Activated CD8-positive, alpha-beta memory T cell treated with anti-CD3 and anti-CD28 coated beads, Interleukin-2, amount 50 U/mL, for 24 hours (primary cell): Measurements from ENCODE around the gene NDUFA7.
"Not testable (repeated sequence)": the region's sequence is repeated elsewhere in the genome, so short reads cannot be mapped to it uniquely, and the experiment has no call there.

Source experiments
- DNase-seq: peaks from one replicate; pipeline ENCODE4 v3.0.0-alpha.2; 2020; ENCODE audit errors: extremely low read depth

NDUFA7 gene

DNA sequence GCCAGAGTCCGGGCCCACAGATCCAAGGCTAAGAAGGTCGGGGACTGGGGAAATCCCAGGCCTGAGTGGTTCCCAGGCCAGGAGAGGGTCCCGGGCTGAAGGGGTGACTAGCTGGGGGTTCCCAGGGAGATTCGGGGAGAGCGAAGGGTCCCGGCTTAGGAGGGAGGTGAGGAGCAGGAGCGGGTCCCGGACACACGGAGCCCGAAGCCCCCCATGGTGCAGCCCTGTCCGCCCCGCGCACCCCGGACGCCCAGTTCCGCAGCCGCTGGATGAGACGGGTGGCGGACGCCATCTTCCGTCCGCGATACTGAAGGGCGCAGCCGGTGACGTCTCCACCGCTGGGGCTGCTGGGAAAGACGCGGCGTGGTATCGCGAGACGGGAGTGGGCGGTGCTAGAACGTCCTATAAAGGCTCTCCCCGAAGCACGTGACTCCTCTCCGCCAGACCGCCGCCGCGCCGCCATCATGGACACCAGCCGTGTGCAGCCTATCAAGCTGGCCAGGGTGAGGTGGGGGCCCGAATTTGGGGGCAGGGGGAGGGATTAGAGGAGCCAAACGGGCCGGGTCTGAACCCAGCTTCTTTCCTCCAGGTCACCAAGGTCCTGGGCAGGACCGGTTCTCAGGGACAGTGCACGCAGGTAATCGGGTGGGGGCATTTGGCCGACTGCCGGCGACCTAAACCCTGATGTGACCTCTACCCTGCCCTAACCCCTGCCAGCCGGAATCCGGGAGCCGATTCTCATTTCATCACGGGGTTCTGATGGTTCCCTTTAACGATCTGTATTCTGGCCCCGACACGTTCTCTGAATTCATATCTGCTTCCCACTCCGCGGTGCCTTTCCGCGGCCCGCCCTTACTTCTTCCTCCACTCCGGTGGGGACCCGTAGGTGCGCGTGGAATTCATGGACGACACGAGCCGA is at the start of gene NDUFA7, which contains the start of gene RPS28:
Gene NDUFA7 (minus strand): TSS at position 309 of the 919 bp plus-strand sequence. CDS start 17 bp downstream, at position 292.
Gene RPS28 (plus strand): TSS at position 430 of the 919 bp plus-strand sequence. CDS start 35 bp downstream, at position 465.
- peak; percentile 87 for DNase-seq

DNA sequence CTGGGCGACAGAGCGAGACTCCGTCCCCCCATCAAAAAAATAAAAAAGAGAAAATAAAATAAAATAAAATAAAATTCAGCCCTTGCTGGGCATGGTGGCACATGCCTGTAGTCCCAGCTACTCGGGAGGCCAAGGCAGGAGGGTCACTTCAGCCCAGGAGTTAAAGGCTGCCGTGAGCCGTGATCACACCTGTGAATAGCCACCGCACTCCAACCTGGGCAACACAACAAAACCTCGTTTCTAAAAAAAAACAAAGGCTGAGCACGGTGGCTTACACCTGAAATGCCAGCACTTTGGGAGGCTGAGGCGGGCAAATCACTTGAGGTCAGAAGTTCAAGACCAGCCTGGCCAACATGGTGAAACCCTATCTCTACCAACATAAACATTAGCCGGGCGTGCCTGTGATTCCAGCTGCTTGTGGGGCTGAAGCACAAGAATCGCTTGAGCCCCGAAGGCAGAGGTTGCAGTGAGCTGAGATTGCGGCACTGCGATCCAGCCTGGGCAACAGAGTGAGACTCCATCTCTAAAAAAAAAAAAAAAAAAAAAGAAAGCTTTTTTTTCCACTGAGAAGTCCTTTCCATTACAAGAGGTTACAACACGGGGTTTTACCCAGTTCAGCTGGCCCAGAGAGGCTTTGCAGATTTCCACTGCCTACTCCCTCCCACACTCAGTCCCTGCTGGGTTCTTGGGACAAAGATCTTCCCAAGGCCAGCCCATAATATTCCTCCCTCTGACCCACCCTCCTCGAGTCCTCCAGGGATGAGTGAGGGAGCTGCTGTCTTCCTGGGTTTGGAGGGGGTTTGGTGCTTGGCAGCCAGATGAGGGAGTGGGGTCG is 49.2 kb upstream of the NDUFA7 start:
- no peak for DNase-seq

DNA sequence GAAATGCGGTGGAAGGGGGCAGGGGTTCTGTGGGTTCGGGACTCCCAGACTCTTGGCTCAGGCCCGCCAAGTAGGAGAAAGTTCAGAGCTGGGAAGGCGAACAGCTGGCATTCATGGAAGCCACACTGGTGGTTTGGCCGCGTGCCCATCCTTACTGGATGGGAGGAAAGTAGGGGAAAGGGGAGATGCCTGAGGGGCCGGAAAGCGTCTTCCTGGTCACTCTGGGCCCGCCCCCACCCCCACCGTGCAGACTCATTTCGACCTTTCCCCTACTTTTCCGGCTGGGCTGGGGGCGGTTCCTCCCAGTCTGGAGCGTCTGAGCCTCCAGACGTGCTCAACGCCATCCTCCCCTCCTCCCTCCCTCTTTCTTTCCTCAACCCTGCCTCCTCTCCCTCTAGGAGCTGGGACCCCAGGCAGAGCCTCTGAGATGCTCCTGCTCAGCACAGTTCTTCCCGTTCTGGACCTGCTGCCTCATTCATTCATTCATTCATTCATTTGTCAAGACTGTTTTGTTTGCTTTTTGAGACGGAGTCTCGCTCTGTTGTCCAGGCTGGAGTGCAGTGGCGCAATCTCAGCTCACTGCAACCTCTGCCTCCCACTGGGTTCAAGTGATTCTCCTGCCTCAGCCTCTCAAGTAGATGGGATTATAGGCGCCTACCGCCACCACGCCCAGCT is 46.3 kb upstream of the NDUFA7 start:
- no peak for DNase-seq

DNA sequence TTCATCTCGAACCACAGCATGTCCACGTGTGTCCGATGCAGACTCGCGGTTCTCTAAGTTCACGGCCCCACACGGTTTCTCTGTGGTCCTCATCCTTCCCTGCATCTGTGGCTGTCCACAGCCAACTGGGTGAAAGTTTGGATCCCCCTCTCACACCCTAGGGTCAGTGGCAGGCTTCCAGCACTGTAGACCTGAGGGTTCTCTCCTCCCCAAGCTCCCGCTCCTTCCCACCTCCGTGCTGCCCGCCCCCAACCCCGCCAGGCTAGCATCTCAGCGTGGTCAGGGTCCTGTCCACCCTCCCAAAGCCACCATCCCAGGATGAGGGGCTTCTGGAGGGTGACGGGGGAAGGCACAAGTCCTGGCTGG is 45.8 kb upstream of the NDUFA7 start:
- no peak for DNase-seq

DNA sequence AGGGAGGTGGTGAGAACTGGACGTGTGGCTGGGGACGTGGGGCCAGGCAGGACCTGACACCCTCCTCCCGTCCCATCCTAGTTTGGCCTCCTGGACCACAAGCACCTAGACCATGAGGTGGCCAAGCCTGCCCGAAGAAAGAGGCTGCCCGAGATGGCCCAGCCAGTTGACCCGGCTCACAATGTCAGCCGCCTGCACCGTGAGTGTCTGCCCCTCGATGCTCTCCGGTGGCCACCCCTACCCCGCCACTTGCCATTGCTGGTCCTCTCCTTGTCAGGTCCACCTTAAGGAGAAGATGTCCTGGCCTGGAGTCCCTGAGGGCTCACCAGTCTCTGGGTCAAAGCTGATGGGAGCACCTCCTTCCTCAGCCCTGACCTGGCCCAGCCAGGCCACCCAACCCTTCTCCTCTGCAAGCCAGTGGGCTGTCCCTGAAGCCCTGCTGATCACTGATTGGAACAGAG is 45.0 kb upstream of the NDUFA7 start:
- no peak for DNase-seq

DNA sequence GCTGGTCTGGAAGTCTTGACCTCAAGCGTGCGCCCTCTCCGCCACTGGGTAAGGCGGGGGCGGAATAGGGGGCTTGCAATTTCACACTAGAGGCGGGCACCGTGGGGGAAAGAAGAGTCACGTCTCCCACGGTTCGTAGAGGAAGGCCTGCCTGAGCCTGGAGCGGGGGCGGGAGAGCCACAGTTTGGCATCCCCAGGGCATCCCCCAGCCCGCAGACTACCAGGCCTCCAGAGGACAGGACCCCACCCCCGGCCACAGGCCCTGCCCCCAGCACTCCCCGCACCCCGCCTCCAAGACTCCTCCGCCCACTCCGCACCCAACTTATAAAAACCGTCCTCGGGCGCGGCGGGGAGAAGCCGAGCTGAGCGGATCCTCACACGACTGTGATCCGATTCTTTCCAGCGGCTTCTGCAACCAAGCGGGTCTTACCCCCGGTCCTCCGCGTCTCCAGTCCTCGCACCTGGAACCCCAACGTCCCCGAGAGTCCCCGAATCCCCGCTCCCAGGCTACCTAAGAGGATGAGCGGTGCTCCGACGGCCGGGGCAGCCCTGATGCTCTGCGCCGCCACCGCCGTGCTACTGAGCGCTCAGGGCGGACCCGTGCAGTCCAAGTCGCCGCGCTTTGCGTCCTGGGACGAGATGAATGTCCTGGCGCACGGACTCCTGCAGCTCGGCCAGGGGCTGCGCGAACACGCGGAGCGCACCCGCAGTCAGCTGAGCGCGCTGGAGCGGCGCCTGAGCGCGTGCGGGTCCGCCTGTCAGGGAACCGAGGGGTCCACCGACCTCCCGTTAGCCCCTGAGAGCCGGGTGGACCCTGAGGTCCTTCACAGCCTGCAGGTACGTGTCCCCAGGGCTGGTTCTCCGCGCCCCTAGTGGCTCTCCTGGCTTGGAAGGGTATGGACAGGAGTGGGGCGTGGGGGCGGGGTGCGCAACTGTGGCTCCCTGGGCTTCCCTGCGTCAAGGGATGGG is 42.9 kb upstream of the NDUFA7 start, which contains the start of gene ANGPTL4:
Gene ANGPTL4 (plus strand): TSS at position 353 of the 969 bp plus-strand sequence. CDS start 167 bp downstream, at position 520.
- DNase-seq, result no peak

DNA sequence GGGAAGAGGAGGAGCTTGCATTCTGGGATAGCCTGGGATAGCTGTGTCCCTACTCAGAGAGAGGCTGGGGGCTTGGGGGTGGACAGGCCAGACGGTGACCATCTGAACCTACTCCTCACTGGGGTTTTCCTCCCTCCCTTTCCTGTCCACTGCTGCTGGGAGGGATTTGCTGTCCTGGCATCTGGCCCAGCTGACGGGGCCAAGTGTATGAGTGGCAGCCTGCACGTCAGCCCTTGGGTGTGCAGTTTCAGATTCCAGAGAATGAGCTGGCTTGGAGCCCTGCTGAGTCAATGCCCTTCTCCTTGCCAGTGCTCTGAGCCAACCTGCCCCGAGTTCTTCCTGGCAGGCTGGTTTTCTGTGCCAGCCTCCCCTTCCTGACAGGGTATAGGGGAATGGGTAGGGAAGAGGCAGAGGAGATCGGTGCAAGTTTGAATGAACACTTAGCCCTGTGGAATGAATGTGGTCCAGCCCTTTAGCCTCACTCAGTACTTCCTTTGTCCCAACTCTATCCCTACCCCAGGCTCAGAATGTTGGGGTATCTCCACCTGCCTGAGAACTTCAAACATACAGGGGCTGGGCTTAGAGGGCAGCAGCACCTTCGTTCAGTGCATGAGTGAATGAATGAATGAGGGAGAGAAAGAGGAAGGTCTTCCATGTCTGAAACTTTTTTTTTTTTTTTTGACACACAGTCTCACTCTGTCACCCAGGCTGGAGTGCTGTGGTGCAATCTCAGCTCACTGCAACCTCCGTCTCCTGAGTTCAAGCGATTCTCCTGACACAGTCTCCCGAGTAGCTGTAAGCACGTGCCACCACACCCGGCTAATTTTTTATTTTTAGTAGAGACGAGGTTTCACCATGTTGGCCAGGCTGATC is 41.0 kb upstream of the NDUFA7 start:
- no peak for DNase-seq

DNA sequence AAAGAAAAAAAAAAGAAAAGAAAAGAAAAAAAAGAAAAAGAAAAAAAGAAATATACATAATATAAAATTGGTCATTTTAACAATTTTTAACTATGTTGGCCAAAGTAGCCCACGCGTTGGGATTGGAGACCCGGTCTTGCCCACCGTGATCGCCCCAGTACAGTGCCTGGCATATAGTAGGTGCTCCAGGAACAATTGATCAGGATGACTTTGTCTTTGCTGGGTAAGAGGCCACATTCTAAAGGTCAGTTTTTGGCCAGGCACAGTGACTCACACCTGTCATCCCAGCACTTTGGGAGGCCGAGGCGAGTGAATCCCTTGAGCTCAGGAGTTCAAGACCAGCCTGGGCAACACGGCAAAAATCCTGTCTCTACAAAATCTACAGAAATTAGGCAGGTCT is 39.0 kb upstream of the NDUFA7 start:
- no peak for DNase-seq

DNA sequence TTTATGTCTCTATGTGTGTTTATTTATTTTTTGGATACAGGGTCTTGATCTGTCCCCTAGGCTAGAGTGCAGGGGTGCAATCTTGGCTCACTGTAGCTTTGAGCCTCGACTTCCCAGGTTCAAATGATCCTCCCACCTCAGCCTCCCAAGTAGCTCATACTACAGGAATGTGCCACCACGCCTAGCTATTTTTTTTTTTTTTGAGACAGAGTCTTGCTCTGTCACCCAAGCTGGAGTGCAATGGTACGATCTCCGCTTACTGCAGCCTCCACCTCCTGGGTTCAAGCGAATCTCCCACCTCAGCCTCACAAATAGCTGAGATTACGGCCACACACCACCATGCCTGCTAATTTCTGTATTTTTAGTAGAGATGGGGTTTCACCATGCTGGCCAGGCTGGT is 37.8 kb upstream of the NDUFA7 start:
- DNase-seq, result no peak

DNA sequence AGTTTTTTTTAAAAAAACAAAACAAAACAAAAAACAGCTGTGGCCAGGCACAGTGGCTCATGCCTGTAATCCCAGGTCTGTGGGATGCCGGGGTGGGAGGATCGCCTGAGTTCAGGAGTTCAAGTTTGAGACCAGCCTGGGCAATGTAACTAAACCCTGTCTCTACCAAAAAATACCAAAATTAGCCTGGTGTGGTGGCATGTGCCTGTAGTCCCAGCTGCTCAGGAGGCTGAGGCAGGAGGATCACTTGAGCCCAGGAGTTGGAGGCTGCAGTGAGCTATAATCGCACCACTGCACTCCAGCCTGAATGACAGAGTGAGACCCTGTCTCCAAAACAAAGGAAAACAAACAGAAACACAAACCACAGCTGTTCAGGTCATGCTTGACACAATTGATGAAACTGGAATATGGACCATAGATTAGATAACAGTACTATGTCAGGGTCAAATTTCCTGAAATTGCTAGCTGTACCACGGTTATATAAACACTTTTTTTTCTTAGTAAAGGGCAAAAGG is 35.9 kb upstream of the NDUFA7 start:
- DNase-seq, result no peak

DNA sequence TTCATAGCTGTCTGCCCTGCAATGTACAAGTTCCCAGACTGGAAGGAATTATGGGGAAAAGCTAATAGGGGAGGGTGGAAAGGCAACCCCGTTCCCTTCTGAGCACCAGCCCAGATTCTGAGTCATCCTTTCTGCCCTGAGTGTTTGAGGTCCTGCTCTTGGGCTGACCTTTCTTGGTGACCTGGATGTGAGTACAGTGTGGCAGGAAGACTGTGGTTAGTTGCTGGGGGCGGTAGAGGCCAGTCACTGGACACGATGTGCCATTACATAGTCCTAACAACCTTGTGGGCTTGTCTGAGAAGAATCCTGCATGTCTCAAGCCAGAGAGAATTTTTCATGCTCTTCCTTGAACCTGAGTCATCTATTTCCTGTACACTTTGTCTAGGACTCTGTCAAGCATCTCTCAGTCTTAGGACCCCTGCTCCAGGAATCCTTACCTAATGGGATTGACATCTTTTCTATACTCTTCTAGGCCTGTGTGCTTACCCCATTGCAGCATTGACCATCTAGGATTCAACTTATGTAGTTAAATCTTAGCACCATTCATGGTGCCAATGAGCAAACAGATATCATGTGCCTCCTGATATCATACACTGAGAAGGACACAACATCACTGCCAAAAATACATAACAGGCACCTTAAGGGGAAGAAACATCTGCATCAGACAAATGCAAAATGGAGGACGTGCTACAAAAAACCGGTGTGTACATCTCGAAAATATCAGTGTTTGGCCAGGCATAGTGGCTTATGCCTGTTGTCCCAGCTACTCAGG is 34.6 kb upstream of the NDUFA7 start:
- no peak for DNase-seq

DNA sequence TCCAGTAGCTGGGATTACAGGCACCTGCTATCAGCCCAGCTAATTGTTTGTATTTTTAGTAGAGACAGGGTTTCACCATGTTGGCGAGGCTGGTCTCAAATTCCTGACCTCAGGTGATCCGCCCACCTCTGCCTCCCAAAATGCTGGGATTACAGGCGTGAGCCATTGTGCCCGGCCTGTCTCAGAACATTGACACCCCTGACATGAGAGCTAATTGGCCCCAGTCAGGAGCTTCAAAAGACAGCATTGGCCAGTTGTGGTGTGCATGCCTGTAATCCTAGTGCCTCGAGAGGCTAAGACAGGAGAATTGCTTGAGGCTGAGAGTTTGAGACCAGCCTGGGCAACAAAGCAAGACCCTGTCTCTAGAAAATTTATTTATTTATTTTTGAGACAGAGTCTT is 31.7 kb upstream of the NDUFA7 start:
- not testable (repeated sequence) for DNase-seq

DNA sequence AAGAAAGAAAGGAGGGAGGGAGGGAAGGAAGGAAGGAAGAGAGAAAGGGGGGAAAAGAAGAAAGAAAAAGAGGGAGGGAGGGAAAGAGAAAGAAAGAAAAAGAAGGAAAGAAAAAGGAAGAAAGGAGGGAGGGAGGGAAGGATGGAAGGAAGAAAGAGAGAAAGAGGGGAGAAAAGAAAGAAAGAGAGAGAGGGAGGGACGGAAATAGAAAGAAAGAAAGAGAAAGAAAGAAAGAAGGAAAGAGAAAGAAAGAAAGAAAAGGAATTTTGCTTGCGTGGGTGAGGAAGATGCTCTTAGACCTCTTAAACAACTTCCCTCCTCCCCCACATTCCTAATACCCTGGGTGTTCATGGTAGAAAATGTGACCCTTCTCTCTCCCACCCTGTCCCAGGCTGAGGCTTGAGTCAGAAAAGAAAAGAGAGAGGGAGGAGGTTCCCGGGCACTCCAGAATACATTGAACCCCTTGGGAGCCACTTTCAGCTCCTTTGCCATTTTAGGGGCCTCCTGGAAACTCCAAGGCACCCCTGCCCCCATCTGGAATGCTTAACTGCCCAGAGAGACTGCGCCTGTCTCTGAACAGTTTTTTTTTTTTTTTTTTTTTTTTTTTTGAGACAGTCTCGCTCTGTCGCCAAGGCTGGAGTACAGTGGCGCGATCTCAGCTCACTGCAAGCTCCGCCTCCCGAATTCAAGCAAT is 31.1 kb upstream of the NDUFA7 start:
- no peak for DNase-seq

DNA sequence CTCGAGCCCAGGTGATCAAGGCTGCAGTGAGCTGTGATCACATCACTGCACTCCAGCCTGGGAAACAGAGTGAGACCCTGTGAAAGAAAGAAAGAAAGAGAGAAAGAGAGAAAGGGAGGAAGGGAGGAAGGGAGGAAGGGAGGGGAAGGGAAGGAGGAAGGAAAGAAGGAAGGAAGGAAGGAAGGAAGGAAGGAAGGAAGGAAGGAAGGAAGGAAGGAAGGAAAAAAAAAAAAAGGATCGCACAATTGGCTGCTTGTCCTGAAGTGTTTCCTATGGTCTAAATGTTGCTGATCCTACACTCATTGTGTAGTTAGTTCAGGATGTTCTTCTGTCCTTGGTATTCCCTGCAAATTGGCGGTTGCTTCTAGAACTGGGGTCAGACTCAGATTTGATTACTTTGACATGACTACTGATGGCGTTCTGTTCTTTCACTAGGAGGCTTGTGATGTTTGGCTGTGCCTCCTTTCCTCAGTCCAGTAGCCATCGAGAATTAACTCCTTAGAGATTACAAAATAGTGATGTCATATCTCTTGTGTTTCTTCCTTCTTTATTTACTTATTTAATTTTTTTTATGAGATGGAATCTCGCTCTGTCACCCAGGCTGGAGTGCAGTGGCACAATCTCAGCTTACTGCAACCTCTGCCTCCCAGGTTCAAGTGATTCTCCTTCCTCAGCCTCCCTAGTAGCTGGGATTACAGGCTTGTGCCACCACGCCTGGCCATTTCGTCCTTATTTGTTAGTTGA is 28.6 kb upstream of the NDUFA7 start:
- DNase-seq, result not testable (repeated sequence)

DNA sequence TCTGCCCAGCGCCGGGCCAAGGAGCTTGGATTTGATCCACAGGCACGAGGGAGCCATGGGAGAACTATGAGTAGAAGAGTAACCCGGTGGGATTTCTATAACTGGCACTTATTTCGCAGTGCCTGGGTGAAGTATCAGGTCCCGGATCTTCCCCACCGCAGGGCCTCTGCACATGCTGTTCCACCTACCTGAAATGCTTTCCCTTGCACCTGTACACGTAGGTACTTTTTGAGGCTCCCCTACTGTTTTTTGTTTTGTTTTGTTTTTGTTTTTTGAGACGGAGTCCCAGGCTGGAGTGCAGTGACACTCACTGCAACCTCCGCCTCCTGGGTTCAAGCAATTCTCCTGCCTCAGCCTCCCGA is 22.3 kb upstream of the NDUFA7 start:
- no peak for DNase-seq

DNA sequence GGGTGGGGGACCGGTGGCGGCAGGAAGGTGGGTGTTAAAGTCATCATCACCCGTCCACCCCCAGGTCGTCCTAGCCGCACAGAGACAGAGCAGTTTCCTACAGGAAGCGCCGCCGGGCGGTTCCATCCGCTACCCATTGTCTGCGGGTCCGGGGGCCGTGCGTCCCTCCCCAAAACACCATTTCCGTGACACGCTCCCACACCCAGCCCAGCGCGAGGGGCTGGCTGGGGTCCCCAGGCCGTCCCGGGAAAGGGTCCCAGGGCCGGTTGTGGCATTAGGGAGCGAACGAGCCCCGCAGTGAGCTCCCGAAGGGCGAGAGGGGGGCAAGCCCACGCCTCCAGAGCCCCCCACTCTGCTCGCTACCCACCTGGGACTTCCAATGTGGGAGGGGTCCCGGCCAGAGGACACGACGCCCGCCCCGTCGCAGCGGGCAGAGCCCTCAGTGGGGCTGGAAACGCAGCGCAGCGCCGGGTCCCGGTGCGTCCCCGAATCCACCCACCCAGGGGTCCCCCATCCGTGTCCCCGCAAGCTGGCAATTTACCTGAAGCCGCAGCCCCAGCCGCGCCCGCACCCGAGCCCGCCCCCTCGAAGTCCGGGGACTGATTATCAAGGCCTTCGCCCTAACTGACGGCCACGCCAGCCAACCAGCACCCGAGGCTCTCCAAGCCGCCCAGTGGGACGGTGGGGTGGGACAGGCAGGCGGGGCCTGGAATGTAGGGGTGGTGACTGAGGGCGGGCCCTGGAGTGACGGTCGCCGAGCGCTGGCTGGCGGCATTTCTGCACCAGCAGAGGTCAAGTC is 21.7 kb upstream of the NDUFA7 start, which contains the start of gene KANK3:
Gene KANK3 (minus strand): TSS at position 579 of the 799 bp plus-strand sequence. CDS start 5,434 bp downstream, outside the sequence.
- DNase-seq, result peak; percentile 81
